ENCODE data around the gene SIRPB1. TPM values are rescaled to one million over a fixed set of nuclear protein-coding genes. Genes with fewer than 3 reads are reported as not detected.

The SIRPB1 gene
- total RNA-seq, 2 donors from 2014 or later, result 0.91 to 1.6 TPM

DNA sequence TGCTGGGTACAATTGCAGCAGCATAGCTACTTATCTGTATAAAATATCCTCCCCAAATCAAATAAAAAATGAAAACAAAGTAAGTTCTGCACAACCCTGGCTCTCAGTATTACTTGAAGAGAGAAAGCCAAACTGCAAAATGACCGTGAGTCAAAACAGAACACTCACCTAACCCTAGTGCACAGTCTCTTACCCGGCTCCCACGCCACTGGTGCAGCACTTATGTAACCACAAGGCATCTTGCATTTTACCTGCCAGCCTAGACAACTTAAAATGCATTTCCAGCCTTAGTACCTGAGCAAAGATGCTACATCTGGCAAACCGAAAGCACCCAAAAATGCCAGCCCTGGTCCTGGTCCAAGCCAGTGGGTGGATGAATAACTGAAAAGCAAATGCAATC lies 12.4 kb upstream of the SIRPB1 start:
- Mint-ChIP-seq H3K36me3 (ENCODE audit: insufficient read depth in 2 of 2) (peaks cover 10 to 45% of the 10 kb centered on the region in 2 donors), H3K4me1 (ENCODE audit: low read depth) (peaks cover 70% of the 10 kb centered on the region), H3K9me3 (no peaks in the 10 kb centered on the region), H3K27ac (peak overlapping the region; percentile 13), H3K4me3 (peak overlapping the region; percentile 63 to 81), H3K27me3 (ENCODE audit: low read depth) (no peaks in the 10 kb centered on the region)
- DNase-seq, result peak; percentile 67 to 75
- peak; percentile 98 to 99 for ATAC-seq (replicated peaks in 1 of 2)

DNA sequence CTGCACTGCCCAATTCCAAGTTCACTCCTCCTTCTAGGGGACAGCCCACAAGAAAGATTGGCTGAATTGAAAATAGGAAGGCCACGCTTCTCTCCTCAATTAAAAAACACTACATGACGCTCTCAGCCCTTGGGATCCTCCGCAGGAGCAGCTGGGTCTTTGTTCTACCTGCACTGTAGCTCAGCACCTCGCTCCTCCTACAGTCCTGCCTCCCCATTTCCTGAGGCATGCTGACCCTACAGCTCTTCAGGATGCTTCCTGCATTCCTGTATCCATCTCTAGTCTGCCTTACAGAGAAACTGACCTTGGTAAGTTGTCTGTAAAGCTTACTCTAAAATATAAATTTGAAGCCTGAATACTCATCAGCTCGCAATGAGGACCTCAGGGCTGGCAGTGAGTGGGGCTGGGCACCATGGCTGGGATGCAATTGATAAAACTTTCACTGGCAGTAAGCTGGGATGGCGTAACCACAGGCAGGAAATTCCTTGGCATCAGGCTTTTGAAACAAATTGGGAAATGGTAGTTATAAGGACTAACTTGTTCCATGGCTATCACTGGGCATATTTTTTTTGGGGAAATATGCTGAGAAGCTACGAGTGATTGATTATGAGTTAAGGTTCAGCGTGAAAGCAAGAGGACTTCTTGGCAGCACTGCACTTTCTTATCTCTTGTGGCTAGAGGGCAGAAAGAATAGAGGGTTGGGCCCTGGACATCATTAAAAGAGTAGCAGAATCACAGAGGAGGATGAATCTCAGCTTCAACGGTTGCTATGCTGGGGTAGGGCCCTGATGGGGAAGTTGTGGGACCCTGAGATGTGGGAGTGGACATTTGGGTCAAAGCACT lies 11.7 kb upstream of the SIRPB1 start:
- H3K9me3 Mint-ChIP-seq, result no peaks in the 10 kb centered on the region
- H3K4me3 Mint-ChIP-seq, result peak overlapping the region; percentile 63 to 81
- H3K27me3 Mint-ChIP-seq (ENCODE audit: low read depth), result no peaks in the 10 kb centered on the region
- H3K36me3 Mint-ChIP-seq (ENCODE audit: insufficient read depth in 2 of 2), result peaks cover 10 to 45% of the 10 kb centered on the region in 2 donors
- DNase-seq, result no peak
- peak in 1 of 2 donors; percentile 45 for ATAC-seq (replicated peaks in 1 of 2)
- peaks cover 70% of the 10 kb centered on the region for H3K4me1 Mint-ChIP-seq (ENCODE audit: low read depth)
- H3K27ac Mint-ChIP-seq, result peak overlapping the region; percentile 35

GRCh38 chr20:1630186-1630585 lies 10.4 kb upstream of the SIRPB1 start:
- Mint-ChIP-seq H3K27me3 (ENCODE audit: low read depth) (no peaks in the 10 kb centered on the region), H3K9me3 (no peaks in the 10 kb centered on the region), H3K4me1 (ENCODE audit: low read depth) (peaks cover 80% of the 10 kb centered on the region), H3K36me3 (ENCODE audit: insufficient read depth in 2 of 2) (peaks cover 6 to 34% of the 10 kb centered on the region in 2 donors), H3K4me3 (no peak overlapping the region), H3K27ac (no peak overlapping the region)
- DNase-seq (no peak), ATAC-seq (replicated peaks in 1 of 2) (no peak)

GRCh38 chr20:1629321-1629720 lies 9.5 kb upstream of the SIRPB1 start:
- H3K27me3 Mint-ChIP-seq (ENCODE audit: low read depth), result no peaks in the 10 kb centered on the region
- peaks cover 85% of the 10 kb centered on the region for H3K4me1 Mint-ChIP-seq (ENCODE audit: low read depth)
- ATAC-seq (replicated peaks in 1 of 2), result no peak
- H3K4me3 Mint-ChIP-seq, result no peak overlapping the region
- no peak overlapping the region for H3K27ac Mint-ChIP-seq
- H3K36me3 Mint-ChIP-seq (ENCODE audit: insufficient read depth in 2 of 2), result peaks cover 5 to 30% of the 10 kb centered on the region in 2 donors
- DNase-seq, result no peak
- H3K9me3 Mint-ChIP-seq, result no peaks in the 10 kb centered on the region

GRCh38 chr20:1628621-1629020 lies 8.8 kb upstream of the SIRPB1 start:
- no peak overlapping the region for H3K27ac Mint-ChIP-seq
- no peak for DNase-seq
- no peaks in the 10 kb centered on the region for H3K9me3 Mint-ChIP-seq
- H3K36me3 Mint-ChIP-seq (ENCODE audit: insufficient read depth in 2 of 2), result peaks cover 4 to 27% of the 10 kb centered on the region in 2 donors
- H3K4me1 Mint-ChIP-seq (ENCODE audit: low read depth), result peaks cover 88% of the 10 kb centered on the region
- H3K27me3 Mint-ChIP-seq (ENCODE audit: low read depth), result no peaks in the 10 kb centered on the region
- no peak overlapping the region for H3K4me3 Mint-ChIP-seq
- ATAC-seq (replicated peaks in 1 of 2), result no peak

- H3K4me1 Mint-ChIP-seq (ENCODE audit: low read depth), result peaks cover 88% of the 10 kb centered on the region
- no peaks in the 10 kb centered on the region for H3K9me3 Mint-ChIP-seq
- no peak overlapping the region for H3K27ac Mint-ChIP-seq
- DNase-seq (no peak), ATAC-seq (replicated peaks in 1 of 2) (no peak)
- H3K4me3 Mint-ChIP-seq, result peak overlapping the region in 1 of 2 donors; percentile 30
- peaks cover 4 to 21% of the 10 kb centered on the region in 2 donors for H3K36me3 Mint-ChIP-seq (ENCODE audit: insufficient read depth in 2 of 2)
- H3K27me3 Mint-ChIP-seq (ENCODE audit: low read depth), result no peaks in the 10 kb centered on the region
These were observed 7.4 kb upstream of the SIRPB1 start for GRCh38 chr20:1627200-1627550.

DNA sequence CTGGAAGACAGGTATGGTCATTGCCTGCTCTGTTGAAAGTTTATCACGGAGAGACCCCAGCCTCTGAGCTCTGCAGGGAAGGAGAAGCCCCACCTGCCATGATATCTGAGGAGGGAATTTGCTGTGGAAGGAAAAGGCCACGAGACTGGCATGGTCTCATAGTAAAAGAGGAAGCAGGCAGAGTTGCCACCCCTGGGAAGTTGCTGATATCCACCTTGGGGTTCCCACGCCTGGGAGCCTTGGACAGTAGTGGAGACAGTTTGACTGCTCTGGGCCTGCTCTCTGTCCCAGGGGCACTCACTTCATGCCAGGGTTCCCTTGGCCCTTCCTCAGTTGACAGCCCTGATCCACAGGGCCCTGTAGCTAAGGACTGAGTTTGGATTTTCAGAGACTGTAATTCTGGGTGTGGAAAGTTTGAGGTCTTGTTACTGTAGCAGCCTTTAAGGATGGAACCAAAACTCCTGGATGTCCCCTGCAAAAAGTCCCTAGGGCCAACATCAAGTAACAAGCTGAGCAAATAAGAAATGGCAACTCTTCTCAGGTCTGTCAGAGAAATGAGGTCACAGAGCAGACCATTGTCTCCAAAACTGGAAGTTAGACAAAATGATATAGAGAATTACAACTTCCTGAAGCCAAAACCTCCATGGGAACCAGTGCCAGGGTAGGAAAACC lies 6.9 kb upstream of the SIRPB1 start:
- Mint-ChIP-seq H3K27me3 (ENCODE audit: low read depth) (no peaks in the 10 kb centered on the region), H3K36me3 (ENCODE audit: insufficient read depth in 2 of 2) (peaks cover 4 to 21% of the 10 kb centered on the region in 2 donors), H3K4me3 (peak overlapping the region in 1 of 2 donors; percentile 30), H3K4me1 (ENCODE audit: low read depth) (peaks cover 88% of the 10 kb centered on the region), H3K27ac (peak overlapping the region; percentile 31), H3K9me3 (no peaks in the 10 kb centered on the region)
- ATAC-seq (replicated peaks in 1 of 2), result no peak
- no peak for DNase-seq

DNA sequence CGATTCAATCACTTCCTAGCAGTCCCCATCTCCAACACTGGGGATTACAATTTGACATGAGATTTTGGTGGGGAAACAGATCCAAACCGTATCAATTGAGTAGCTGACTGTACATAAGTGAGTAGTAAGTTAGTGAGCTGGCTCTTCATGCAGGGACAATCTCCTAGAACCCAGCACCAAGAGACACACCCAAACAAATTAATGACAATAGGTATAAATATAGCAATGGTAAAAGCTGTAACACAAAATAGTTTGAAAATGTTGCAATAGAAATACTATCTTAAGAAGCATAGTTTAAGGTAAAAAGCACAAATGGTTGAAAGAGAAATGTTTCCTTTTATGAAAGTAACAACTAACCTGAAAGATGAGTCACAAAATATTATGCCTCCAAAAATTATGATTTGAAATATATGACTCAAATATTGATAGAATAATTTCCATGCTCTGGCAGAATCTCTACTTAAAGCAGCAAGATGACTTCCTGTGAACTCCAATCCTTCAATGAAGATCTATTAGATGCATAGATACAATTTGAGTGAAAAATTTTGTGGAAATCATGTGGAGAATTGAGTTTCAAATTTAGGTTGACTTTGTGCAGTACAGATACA lies 5.4 kb upstream of the SIRPB1 start:
- Mint-ChIP-seq H3K9me3 (no peaks in the 10 kb centered on the region), H3K4me3 (peak overlapping the region; percentile 41 to 77), H3K36me3 (ENCODE audit: insufficient read depth in 2 of 2) (peaks cover 4 to 21% of the 10 kb centered on the region in 2 donors), H3K27me3 (ENCODE audit: low read depth) (no peaks in the 10 kb centered on the region), H3K4me1 (ENCODE audit: low read depth) (peaks cover 92% of the 10 kb centered on the region), H3K27ac (peak overlapping the region; percentile 75)
- no peak for DNase-seq
- ATAC-seq (replicated peaks in 1 of 2), result peak; percentile 52 to 63

GRCh38 chr20:1623501-1624205 lies 3.8 kb upstream of the SIRPB1 start:
- ATAC-seq (replicated peaks in 1 of 2) (no peak), DNase-seq (no peak)
- peaks cover 4 to 15% of the 10 kb centered on the region in 2 donors for H3K36me3 Mint-ChIP-seq (ENCODE audit: insufficient read depth in 2 of 2)
- H3K27ac Mint-ChIP-seq, result no peak overlapping the region
- no peaks in the 10 kb centered on the region for H3K27me3 Mint-ChIP-seq (ENCODE audit: low read depth)
- peaks cover 97% of the 10 kb centered on the region for H3K4me1 Mint-ChIP-seq (ENCODE audit: low read depth)
- no peak overlapping the region for H3K4me3 Mint-ChIP-seq
- peaks cover 4% of the 10 kb centered on the region in 2 donors for H3K9me3 Mint-ChIP-seq

DNA sequence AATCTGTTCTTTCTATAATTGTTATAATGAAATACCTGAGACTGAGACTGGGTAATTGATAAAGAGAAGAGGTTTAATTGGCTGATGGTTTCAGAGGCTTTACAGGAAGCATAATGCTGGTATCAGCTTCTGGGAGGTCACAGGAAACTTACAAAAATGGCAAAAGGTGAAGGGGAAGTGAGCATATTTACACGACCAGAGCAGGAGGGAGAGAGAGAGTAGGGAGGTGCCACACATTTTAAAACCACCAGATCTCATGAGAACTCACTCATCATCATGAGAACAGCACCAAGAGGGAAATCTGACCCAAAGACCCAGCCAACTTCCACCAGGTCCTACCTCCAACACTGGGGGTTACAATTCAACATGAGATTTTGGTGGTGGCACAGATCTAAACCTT lies 2.6 kb upstream of the SIRPB1 start:
- ATAC-seq (replicated peaks in 1 of 2) (peak; percentile 14 to 42), DNase-seq (no peak)
- Mint-ChIP-seq H3K4me1 (ENCODE audit: low read depth) (peaks cover 89% of the 10 kb centered on the region), H3K4me3 (peak overlapping the region; percentile 1 to 3), H3K9me3 (peaks cover 6 to 7% of the 10 kb centered on the region in 2 donors), H3K27ac (peak overlapping the region; percentile 6), H3K27me3 (ENCODE audit: low read depth) (no peaks in the 10 kb centered on the region), H3K36me3 (ENCODE audit: insufficient read depth in 2 of 2) (peaks cover 3 to 12% of the 10 kb centered on the region in 2 donors)

GRCh38 chr20:1621316-1621715 lies 1.5 kb upstream of the SIRPB1 start:
- Mint-ChIP-seq H3K27ac (peak overlapping the region; percentile 24), H3K36me3 (ENCODE audit: insufficient read depth in 2 of 2) (peaks cover 3 to 11% of the 10 kb centered on the region in 2 donors), H3K4me1 (ENCODE audit: low read depth) (peaks cover 77% of the 10 kb centered on the region), H3K27me3 (ENCODE audit: low read depth) (no peaks in the 10 kb centered on the region), H3K4me3 (peak overlapping the region in 1 of 2 donors; percentile 4), H3K9me3 (peaks cover 6 to 7% of the 10 kb centered on the region in 2 donors)
- DNase-seq (no peak), ATAC-seq (replicated peaks in 1 of 2) (no peak)

DNA sequence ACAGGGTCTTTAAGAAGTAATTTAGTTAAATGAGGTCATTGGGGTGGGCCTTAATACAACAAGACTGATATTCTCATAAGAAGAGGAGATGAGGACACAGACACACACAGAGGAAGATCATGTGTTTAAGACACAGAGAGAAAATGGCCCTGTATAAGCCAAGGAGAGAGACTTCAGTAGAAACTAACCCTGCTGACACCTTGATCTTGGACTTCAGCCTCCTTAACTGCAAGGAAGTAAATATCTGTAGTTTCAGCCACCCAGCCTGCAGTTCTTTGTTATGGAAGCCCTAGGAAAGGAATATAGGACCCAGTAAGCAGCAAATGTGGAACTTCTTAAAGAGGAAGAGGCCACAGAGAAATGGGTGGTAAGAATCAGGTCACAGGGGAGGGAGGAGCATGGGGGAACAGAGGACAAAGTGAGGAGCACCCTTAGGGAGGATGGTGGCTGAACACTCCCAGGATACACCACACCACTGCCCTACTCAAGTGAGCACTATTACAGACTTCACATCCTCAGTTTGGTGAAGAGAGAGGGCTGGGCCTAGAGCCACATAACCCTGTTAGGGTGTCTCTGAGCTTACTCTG lies 762 bp downstream of the SIRPB1 start:
- ATAC-seq (replicated peaks in 1 of 2) (no peak), DNase-seq (no peak)
- Mint-ChIP-seq H3K27me3 (ENCODE audit: low read depth) (no peaks in the 10 kb centered on the region), H3K4me3 (peak overlapping the region in 1 of 2 donors; percentile 4), H3K9me3 (peaks cover 6 to 7% of the 10 kb centered on the region in 2 donors), H3K4me1 (ENCODE audit: low read depth) (peaks cover 55% of the 10 kb centered on the region), H3K27ac (no peak overlapping the region), H3K36me3 (ENCODE audit: insufficient read depth in 2 of 2) (peaks cover 3 to 11% of the 10 kb centered on the region in 2 donors)

All from activated T-cell treated with anti-CD3 and anti-CD28 coated beads, Interleukin-2, amount 50 U/mL, for 72 hours (primary cell).